Mucosa of stomach (tissue), 1 donor: ENCODE results near the gene AMDHD2.
A peak's percentile ranks its signal among the peaks of the same experiment; 100 is the strongest.

ENCODE experiments used
- H3K27me3 ChIP-seq: one replicate; pipeline ENCODE4 v1.7.0; 2013; ENCODE audit warnings: mild to moderate bottlenecking, low read length; ENCODE audit not compliant: control insufficient read depth, insufficient read depth
- H3K36me3 ChIP-seq: one replicate; pipeline ENCODE4 v1.7.0; 2013; ENCODE audit warnings: low read length; ENCODE audit not compliant: control insufficient read depth, insufficient read depth
- H3K4me1 ChIP-seq: one replicate; pipeline ENCODE4 v1.7.0; 2013; ENCODE audit warnings: mild to moderate bottlenecking, low read length; ENCODE audit not compliant: control insufficient read depth, insufficient read depth
- H3K4me3 ChIP-seq: one replicate; pipeline ENCODE4 v1.7.0; 2013; ENCODE audit warnings: low read length
- H3K9ac ChIP-seq: one replicate; pipeline ENCODE4 v1.7.0; 2013; ENCODE audit warnings: mild to moderate bottlenecking, low read length, moderate library complexity
- H3K9me3 ChIP-seq: one replicate; pipeline ENCODE4 v1.7.0; 2013; ENCODE audit warnings: mild to moderate bottlenecking, low read length, moderate library complexity; ENCODE audit not compliant: control insufficient read depth
- donor health status: Pancreatic carcinoma.

The AMDHD2 gene

GRCh38 chr16:2507665-2508064 is 12.5 kb upstream of the AMDHD2 start:
- Histone ChIP-seq H3K27me3 (no peaks in the 10 kb centered on the region), H3K9me3 (no peaks in the 10 kb centered on the region), H3K4me1 (peaks cover 14% of the 10 kb centered on the region), H3K4me3 (no peak overlapping the region), H3K9ac (no peak overlapping the region), H3K36me3 (no peaks in the 10 kb centered on the region)

GRCh38 chr16:2508722-2509400 is 11.3 kb upstream of the AMDHD2 start:
- Histone ChIP-seq H3K4me1 (peaks cover 17% of the 10 kb centered on the region), H3K36me3 (no peaks in the 10 kb centered on the region), H3K9me3 (no peaks in the 10 kb centered on the region)

GRCh38 chr16:2511128-2511800 is 8.9 kb upstream of the AMDHD2 start:
- Histone ChIP-seq H3K9ac (peak overlapping the region; percentile 39), H3K36me3 (no peaks in the 10 kb centered on the region), H3K4me1 (peaks cover 32% of the 10 kb centered on the region), H3K27me3 (peaks cover 3% of the 10 kb centered on the region), H3K9me3 (no peaks in the 10 kb centered on the region), H3K4me3 (no peak overlapping the region)

More at GRCh38 chr16:2508722-2509400, 11.3 kb upstream of the AMDHD2 start:
- peaks cover 3% of the 10 kb centered on the region for H3K27me3 ChIP-seq
- H3K9ac ChIP-seq: no peak overlapping the region
- no peak overlapping the region for H3K4me3 ChIP-seq

GRCh38 chr16:2511996-2512734 is 8.0 kb upstream of the AMDHD2 start:
- H3K4me3 ChIP-seq: no peak overlapping the region

GRCh38 chr16:2512735-2513404 is 7.3 kb upstream of the AMDHD2 start:
- peaks cover 3% of the 10 kb centered on the region for H3K27me3 ChIP-seq
- H3K36me3 ChIP-seq: no peaks in the 10 kb centered on the region
- peak overlapping the region; percentile 14 for H3K4me3 ChIP-seq
- H3K4me1 ChIP-seq: peaks cover 44% of the 10 kb centered on the region
- peak overlapping the region; percentile 87 for H3K9ac ChIP-seq
- H3K9me3 ChIP-seq: no peaks in the 10 kb centered on the region

More at GRCh38 chr16:2511996-2512734, 8.0 kb upstream of the AMDHD2 start:
- no peaks in the 10 kb centered on the region for H3K9me3 ChIP-seq
- no peak overlapping the region for H3K9ac ChIP-seq
- peaks cover 3% of the 10 kb centered on the region for H3K27me3 ChIP-seq
- H3K4me1 ChIP-seq: peaks cover 41% of the 10 kb centered on the region
- no peaks in the 10 kb centered on the region for H3K36me3 ChIP-seq

GRCh38 chr16:2513405-2514332 is 6.5 kb upstream of the AMDHD2 start, which contains the start of gene ATP6V0C:
ATP6V0C (plus strand) TSS chr16:2513952; CDS start chr16:2514104, 152 bp downstream.
- peaks cover 3% of the 10 kb centered on the region for H3K27me3 ChIP-seq
- H3K9me3 ChIP-seq: no peaks in the 10 kb centered on the region
- peaks cover 52% of the 10 kb centered on the region for H3K4me1 ChIP-seq
- H3K4me3 ChIP-seq: peak within 1 kb of the TSS; percentile 81
- peak within 1 kb of the TSS; percentile 87 for H3K9ac ChIP-seq
- H3K36me3 ChIP-seq: no peaks in the 10 kb centered on the region

GRCh38 chr16:2514333-2515179 is 5.6 kb upstream of the AMDHD2 start:
- Histone ChIP-seq H3K27me3 (peaks cover 3% of the 10 kb centered on the region), H3K36me3 (no peaks in the 10 kb centered on the region), H3K4me1 (peaks cover 61% of the 10 kb centered on the region), H3K9me3 (no peaks in the 10 kb centered on the region), H3K4me3 (peak overlapping the region; percentile 81), H3K9ac (peak overlapping the region; percentile 87)

- Histone ChIP-seq H3K9ac (peak overlapping the region; percentile 87), H3K4me1 (peaks cover 64% of the 10 kb centered on the region), H3K27me3 (peaks cover 3% of the 10 kb centered on the region), H3K36me3 (no peaks in the 10 kb centered on the region), H3K4me3 (peak overlapping the region; percentile 81), H3K9me3 (no peaks in the 10 kb centered on the region)
These were observed 4.9 kb upstream of the AMDHD2 start for GRCh38 chr16:2515180-2515851.

- Histone ChIP-seq H3K4me3 (peak overlapping the region; percentile 25), H3K36me3 (no peaks in the 10 kb centered on the region), H3K27me3 (peaks cover 3% of the 10 kb centered on the region), H3K9me3 (no peaks in the 10 kb centered on the region), H3K9ac (peak overlapping the region; percentile 87), H3K4me1 (peaks cover 65% of the 10 kb centered on the region)
These were observed 3.6 kb upstream of the AMDHD2 start for GRCh38 chr16:2516391-2517240.
